Esophagus squamous epithelium (tissue), 5 donors: ENCODE measurements around the gene RBBP8. TPM values are rescaled to one million over a fixed set of nuclear protein-coding genes. Genes with fewer than 3 reads are reported as not detected.

ENCODE experiments used
- DNase-seq: peaks from one replicate; lab custom pipeline; 2025; lab: John Stamatoyannopoulos, UW
- H3K27ac ChIP-seq, 4 donors: fragments of 200-600 bp; sonication (generic); one replicate each; pipeline ENCODE4 v1.5.1; 2016 to 2019; ENCODE audit warnings: mild to moderate bottlenecking in 1 of 4
- H3K27me3 ChIP-seq, 4 donors: fragments of 200-600 bp; sonication (generic); 1 replicate in 3 of 4; 2 replicates in 1 of 4; pipeline versions ENCODE4 v1.5.1 to v1.6.0; 2017 to 2021; ENCODE audit warnings: antibody characterized with exemption in 1 of 4
- H3K36me3 ChIP-seq, 3 donors: fragments of 200-600 bp; sonication (generic); one replicate each; pipeline ENCODE4 v1.5.1; 2016 to 2019
- H3K4me1 ChIP-seq, 3 donors: fragments of 200-600 bp; sonication (generic); one replicate each; pipeline ENCODE4 v1.5.1; 2017 to 2019
- H3K4me3 ChIP-seq, 4 donors: fragments of 200-600 bp; sonication (generic); 1 replicate in 3 of 4; 2 replicates in 1 of 4; pipeline ENCODE4 v1.5.1; 2016 to 2019; ENCODE audit warnings: mild to moderate bottlenecking in 2 of 4, moderate library complexity in 1 of 4
- H3K9me3 ChIP-seq, 3 donors: fragments of 200-600 bp; sonication (generic); one replicate each; pipeline ENCODE4 v1.5.1; 2016 to 2019
- CTCF ChIP-seq, 6 experiments: fragments of 450-650 bp in 4 of 6; fragments of 200-600 bp in 2 of 6; sonication (generic) in 2 of 6; IDR thresholded peaks; one replicate each; pipeline ENCODE4 v1.5.1; 2016 to 2019; ENCODE audit warnings: antibody characterized with exemption in 6 of 6, mild to moderate bottlenecking in 4 of 6, moderate library complexity in 4 of 6
- POLR2A ChIP-seq, 4 donors: fragments of 450-650 bp; IDR thresholded peaks; one replicate each; pipeline ENCODE4 v1.6.1; 2017; ENCODE audit warnings: antibody characterized with exemption in 4 of 4, mild to moderate bottlenecking in 4 of 4, moderate library complexity in 3 of 4
- WGBS, 2 donors: methylation state at CpG; one replicate each; pipeline ENCODE4 v1.1.5; 2018; 5-methylcytosine and 5-hydroxymethylcytosine counted together
- intact Hi-C: fragments of 100-400 bp; cut with DNase I; formaldehyde crosslinking; loops from one replicate; pipeline ENCODE4 v1.15.0; 2022
- total RNA-seq, 4 donors: library from RNA; depleted of rRNA; stranded (reverse); fragments of >200 nt; gene quantifications; one replicate each; pipeline ENCODE4 v1.1.0, GENCODE V29; 2016
- donor health status: DM: yes; HTN: yes; CAD: no.

Gene RBBP8
- total RNA-seq, 4 donors from 2014 or later = 22.3 to 69.8 (median 53.2) TPM

- WGBS, 2 donors = 84 to 91% methylated on average over 3 of the region's 3 CpGs
- TF ChIP-seq CTCF (IDR thresholded peaks at IDR 0.05) (no peak), POLR2A (IDR thresholded peaks at IDR 0.05) (no peak)
- Histone ChIP-seq H3K9me3 (no peaks in the 10 kb centered on the region), H3K27me3 (no peaks in the 10 kb centered on the region), H3K27ac (no peak overlapping the region), H3K4me3 (no peak overlapping the region), H3K36me3 (peaks cover 0 to 95% (median 0%) of the 10 kb centered on the region in 3 donors), H3K4me1 (peaks cover 0 to 9% (median 0%) of the 10 kb centered on the region in 3 donors)
- no peak for DNase-seq
- intact Hi-C loops = no loop called here
Measured at GRCh38 chr18:22988208-22988607, 55.1 kb downstream of the RBBP8 start.

- no peak for DNase-seq
- TF ChIP-seq CTCF (IDR thresholded peaks at IDR 0.05) (no peak), POLR2A (IDR thresholded peaks at IDR 0.05) (no peak)
- Histone ChIP-seq H3K4me1 (no peaks in the 10 kb centered on the region), H3K4me3 (no peak overlapping the region), H3K9me3 (no peaks in the 10 kb centered on the region), H3K36me3 (peaks cover 0 to 90% (median 0%) of the 10 kb centered on the region in 3 donors), H3K27ac (no peak overlapping the region), H3K27me3 (no peaks in the 10 kb centered on the region)
- WGBS, 2 donors = 84 to 87% methylated on average over 3 of the region's 3 CpGs
- intact Hi-C loops = no loop called here
Measured at GRCh38 chr18:22998344-22998743, 65.2 kb downstream of the RBBP8 start.

- intact Hi-C loops = no loop called here
- Histone ChIP-seq H3K4me1 (no peaks in the 10 kb centered on the region), H3K27me3 (no peaks in the 10 kb centered on the region), H3K27ac (no peak overlapping the region), H3K4me3 (no peak overlapping the region), H3K36me3 (peaks cover 0 to 82% (median 0%) of the 10 kb centered on the region in 3 donors), H3K9me3 (no peaks in the 10 kb centered on the region)
- WGBS, 2 donors = 100% methylated on average over 1 of the region's 1 CpG
- TF ChIP-seq POLR2A (IDR thresholded peaks at IDR 0.05) (no peak), CTCF (IDR thresholded peaks at IDR 0.05) (no peak)
- DNase-seq = no peak
Measured at GRCh38 chr18:22999212-22999611, 66.1 kb downstream of the RBBP8 start.

- H3K27me3 ChIP-seq = no peaks in the 10 kb centered on the region
- no peak for TF ChIP-seq CTCF (IDR thresholded peaks at IDR 0.05)
- TF ChIP-seq POLR2A (IDR thresholded peaks at IDR 0.05) = no peak
- H3K4me3 ChIP-seq = no peak overlapping the region
- H3K4me1 ChIP-seq = no peaks in the 10 kb centered on the region
- no peaks in the 10 kb centered on the region for H3K9me3 ChIP-seq
- H3K27ac ChIP-seq = no peak overlapping the region
- H3K36me3 ChIP-seq = peaks cover 0 to 82% (median 0%) of the 10 kb centered on the region in 3 donors
- whole genome bisulfite sequencing, 2 donors = 79 to 84% methylated on average over 2 of the region's 2 CpGs
- intact Hi-C loops = no loop called here
- DNase-seq = no peak
Measured at GRCh38 chr18:22999647-23000046, 66.5 kb downstream of the RBBP8 start.

GRCh38 chr18:23003289-23003688 lies 70.2 kb downstream of the RBBP8 start:
- Histone ChIP-seq H3K9me3 (no peaks in the 10 kb centered on the region), H3K4me1 (no peaks in the 10 kb centered on the region), H3K4me3 (no peak overlapping the region), H3K36me3 (peaks cover 0 to 81% (median 0%) of the 10 kb centered on the region in 3 donors), H3K27me3 (no peaks in the 10 kb centered on the region), H3K27ac (no peak overlapping the region)
- no peak for DNase-seq
- 83% methylated on average over 3 of the region's 3 CpGs for WGBS, 2 donors
- intact Hi-C loops = no loop called here
- TF ChIP-seq POLR2A (IDR thresholded peaks at IDR 0.05) (no peak), CTCF (IDR thresholded peaks at IDR 0.05) (no peak)
